ENCODE data around the gene MBNL3. TPM values are rescaled to one million over a fixed set of nuclear protein-coding genes. Genes with fewer than 3 reads are reported as not detected.

Gene MBNL3
- total and polyA plus RNA-seq, 9 of the 15 experiments (the other 6 are each of a cell fraction or from before 2014, with no cell fraction given) = under 0.01 to 0.25 (median 0.16) TPM

DNA sequence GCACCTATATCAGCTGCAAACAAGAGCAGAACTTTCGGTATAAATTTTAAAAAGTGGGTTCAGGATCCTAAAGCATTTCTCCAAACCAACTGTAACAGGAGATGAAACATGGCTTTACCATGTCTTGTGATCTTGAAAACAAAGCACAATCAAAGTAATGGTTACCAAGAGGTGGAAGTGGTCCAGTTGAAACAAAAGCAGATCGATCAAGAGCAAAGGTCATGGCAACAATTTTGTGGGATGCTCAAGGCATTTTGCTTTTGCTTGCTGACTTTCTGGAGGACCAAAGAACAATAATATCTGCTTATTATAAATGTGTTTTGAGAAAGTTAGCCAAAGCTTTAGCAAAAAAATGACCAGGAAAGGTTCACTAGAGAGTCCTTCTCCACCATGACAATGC, 152.7 kb downstream of the MBNL3 start:
- Histone ChIP-seq H3K36me3 (ENCODE audit: control insufficient read depth, insufficient read depth, low read length) (no peaks in the 10 kb centered on the region), H3K9me1 (ENCODE audit: control insufficient read depth, insufficient read depth, low read length) (no peaks in the 10 kb centered on the region), H3K27me3 (ENCODE audit: control insufficient read depth in 2 of 2, insufficient read depth in 2 of 2, low read length in 2 of 2) (no peaks in the 10 kb centered on the region), H3K9me3 (replicated peaks; ENCODE audit: control insufficient read depth, insufficient read depth, low read depth, low read length) (no peaks in the 10 kb centered on the region), H3K9ac (ENCODE audit: insufficient read depth in 1 of 2, low read depth in 2 of 2, low read length in 2 of 2) (no peak overlapping the region), H3K4me2 (ENCODE audit: insufficient read depth, low read length) (no peak overlapping the region), H4K20me1 (replicated peaks; ENCODE audit: control insufficient read depth, insufficient read depth, low read length) (no peaks in the 10 kb centered on the region), H3K4me3 (no peak overlapping the region), H3K79me2 (ENCODE audit: control insufficient read depth, insufficient read depth, low read length) (no peaks in the 10 kb centered on the region), H3K4me1 (replicated peaks in 1 of 2; ENCODE audit: control insufficient read depth in 2 of 2, insufficient read depth in 2 of 2, low read length in 2 of 2) (no peaks in the 10 kb centered on the region), H3K27ac (ENCODE audit: extremely low read depth, low read depth, low read length) (no peak overlapping the region), H2AFZ (ENCODE audit: low read depth, low read length) (no peak overlapping the region)
- FAIRE-seq (no peak), ATAC-seq (no peak), DNase-seq (ENCODE audit: extremely low read depth in 1 of 4, low spot score in 3 of 4) (no peak)
- POLR2A ChIA-PET = no interaction called here
- CTCF ChIA-PET (ENCODE audit: low intra/inter-chr PET ratio) = no interaction called here
- no TSS peak for BruUV-seq (replicated peaks)
- TF ChIP-seq, protein P1, sequence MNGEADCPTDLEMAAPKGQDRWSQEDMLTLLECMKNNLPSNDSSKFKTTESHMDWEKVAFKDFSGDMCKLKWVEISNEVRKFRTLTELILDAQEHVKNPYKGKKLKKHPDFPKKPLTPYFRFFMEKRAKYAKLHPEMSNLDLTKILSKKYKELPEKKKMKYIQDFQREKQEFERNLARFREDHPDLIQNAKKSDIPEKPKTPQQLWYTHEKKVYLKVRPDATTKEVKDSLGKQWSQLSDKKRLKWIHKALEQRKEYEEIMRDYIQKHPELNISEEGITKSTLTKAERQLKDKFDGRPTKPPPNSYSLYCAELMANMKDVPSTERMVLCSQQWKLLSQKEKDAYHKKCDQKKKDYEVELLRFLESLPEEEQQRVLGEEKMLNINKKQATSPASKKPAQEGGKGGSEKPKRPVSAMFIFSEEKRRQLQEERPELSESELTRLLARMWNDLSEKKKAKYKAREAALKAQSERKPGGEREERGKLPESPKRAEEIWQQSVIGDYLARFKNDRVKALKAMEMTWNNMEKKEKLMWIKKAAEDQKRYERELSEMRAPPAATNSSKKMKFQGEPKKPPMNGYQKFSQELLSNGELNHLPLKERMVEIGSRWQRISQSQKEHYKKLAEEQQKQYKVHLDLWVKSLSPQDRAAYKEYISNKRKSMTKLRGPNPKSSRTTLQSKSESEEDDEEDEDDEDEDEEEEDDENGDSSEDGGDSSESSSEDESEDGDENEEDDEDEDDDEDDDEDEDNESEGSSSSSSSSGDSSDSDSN (IDR thresholded peaks at IDR 0.05; ENCODE audit: borderline replicate concordance in 1 of 2, low read depth in 2 of 2, low read length in 2 of 2) = no peak
- TF ChIP-seq ZNF583 (CRISPR knock-in tag; IDR thresholded peaks at IDR 0.05) (no peak), SIN3B (IDR thresholded peaks at IDR 0.05; ENCODE audit: low read depth) (no peak), TAF7 (tag; IDR thresholded peaks at IDR 0.05) (no peak), SNRNP70 (optimal IDR thresholded peaks at IDR 0.05; ENCODE audit: low read depth, low read length) (no peak), PHB (CRISPR knock-in tag; IDR thresholded peaks at IDR 0.05) (no peak), HNRNPH1 (optimal IDR thresholded peaks at IDR 0.05; ENCODE audit: low read depth, low read length) (no peak), CAMTA2 (CRISPR knock-in tag; conservative IDR thresholded peaks at IDR 0.05) (no peak), MIER1 (IDR thresholded peaks at IDR 0.05; ENCODE audit: low read depth) (no peak), IRF2 (CRISPR knock-in tag; IDR thresholded peaks at IDR 0.05) (no peak), U2AF2 (optimal IDR thresholded peaks at IDR 0.05; ENCODE audit: low read depth, low read length) (no peak), NR3C1 (CRISPR knock-in tag; IDR thresholded peaks at IDR 0.05) (no peak)
- TF ChIP-seq, protein P2, sequence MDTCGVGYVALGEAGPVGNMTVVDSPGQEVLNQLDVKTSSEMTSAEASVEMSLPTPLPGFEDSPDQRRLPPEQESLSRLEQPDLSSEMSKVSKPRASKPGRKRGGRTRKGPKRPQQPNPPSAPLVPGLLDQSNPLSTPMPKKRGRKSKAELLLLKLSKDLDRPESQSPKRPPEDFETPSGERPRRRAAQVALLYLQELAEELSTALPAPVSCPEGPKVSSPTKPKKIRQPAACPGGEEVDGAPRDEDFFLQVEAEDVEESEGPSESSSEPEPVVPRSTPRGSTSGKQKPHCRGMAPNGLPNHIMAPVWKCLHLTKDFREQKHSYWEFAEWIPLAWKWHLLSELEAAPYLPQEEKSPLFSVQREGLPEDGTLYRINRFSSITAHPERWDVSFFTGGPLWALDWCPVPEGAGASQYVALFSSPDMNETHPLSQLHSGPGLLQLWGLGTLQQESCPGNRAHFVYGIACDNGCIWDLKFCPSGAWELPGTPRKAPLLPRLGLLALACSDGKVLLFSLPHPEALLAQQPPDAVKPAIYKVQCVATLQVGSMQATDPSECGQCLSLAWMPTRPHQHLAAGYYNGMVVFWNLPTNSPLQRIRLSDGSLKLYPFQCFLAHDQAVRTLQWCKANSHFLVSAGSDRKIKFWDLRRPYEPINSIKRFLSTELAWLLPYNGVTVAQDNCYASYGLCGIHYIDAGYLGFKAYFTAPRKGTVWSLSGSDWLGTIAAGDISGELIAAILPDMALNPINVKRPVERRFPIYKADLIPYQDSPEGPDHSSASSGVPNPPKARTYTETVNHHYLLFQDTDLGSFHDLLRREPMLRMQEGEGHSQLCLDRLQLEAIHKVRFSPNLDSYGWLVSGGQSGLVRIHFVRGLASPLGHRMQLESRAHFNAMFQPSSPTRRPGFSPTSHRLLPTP (IDR thresholded peaks at IDR 0.05; ENCODE audit: borderline replicate concordance, extremely low read depth, insufficient read length) = no peak
- TF ChIP-seq, protein P3, sequence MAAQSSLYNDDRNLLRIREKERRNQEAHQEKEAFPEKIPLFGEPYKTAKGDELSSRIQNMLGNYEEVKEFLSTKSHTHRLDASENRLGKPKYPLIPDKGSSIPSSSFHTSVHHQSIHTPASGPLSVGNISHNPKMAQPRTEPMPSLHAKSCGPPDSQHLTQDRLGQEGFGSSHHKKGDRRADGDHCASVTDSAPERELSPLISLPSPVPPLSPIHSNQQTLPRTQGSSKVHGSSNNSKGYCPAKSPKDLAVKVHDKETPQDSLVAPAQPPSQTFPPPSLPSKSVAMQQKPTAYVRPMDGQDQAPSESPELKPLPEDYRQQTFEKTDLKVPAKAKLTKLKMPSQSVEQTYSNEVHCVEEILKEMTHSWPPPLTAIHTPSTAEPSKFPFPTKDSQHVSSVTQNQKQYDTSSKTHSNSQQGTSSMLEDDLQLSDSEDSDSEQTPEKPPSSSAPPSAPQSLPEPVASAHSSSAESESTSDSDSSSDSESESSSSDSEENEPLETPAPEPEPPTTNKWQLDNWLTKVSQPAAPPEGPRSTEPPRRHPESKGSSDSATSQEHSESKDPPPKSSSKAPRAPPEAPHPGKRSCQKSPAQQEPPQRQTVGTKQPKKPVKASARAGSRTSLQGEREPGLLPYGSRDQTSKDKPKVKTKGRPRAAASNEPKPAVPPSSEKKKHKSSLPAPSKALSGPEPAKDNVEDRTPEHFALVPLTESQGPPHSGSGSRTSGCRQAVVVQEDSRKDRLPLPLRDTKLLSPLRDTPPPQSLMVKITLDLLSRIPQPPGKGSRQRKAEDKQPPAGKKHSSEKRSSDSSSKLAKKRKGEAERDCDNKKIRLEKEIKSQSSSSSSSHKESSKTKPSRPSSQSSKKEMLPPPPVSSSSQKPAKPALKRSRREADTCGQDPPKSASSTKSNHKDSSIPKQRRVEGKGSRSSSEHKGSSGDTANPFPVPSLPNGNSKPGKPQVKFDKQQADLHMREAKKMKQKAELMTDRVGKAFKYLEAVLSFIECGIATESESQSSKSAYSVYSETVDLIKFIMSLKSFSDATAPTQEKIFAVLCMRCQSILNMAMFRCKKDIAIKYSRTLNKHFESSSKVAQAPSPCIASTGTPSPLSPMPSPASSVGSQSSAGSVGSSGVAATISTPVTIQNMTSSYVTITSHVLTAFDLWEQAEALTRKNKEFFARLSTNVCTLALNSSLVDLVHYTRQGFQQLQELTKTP (IDR thresholded peaks at IDR 0.05; ENCODE audit: low read depth in 1 of 2, partially characterized antibody in 2 of 2) = no peak
- in situ Hi-C loops (cut with MboI) = no loop called here
- intact Hi-C loops (cut with micrococcal nuclease) = no loop called here
- 0% methylated on average over 2 of the region's 2 CpGs for WGBS (ENCODE audit: insufficient coverage, low coverage, missing lambda C conversion rate)
